Loucy (cell line): ENCODE data around the gene TRAPPC6A.

Experiments
- H2AFZ ChIP-seq: fragments of 200-600 bp; sonication (generic); 2 replicates; pipeline ENCODE4 v1.6.0; 2016; ENCODE audit warnings: antibody characterized with exemption, mild to moderate bottlenecking, low read length, moderate library complexity
- H3F3A ChIP-seq: fragments of 200-600 bp; 2 replicates; pipeline ENCODE4 v1.6.0; 2016; ENCODE audit warnings: antibody characterized with exemption, low read depth, mild to moderate bottlenecking
- H3K27me3 ChIP-seq: fragments of 200-600 bp; sonication (generic); 2 replicates; pipeline ENCODE4 v1.6.1; 2014; ENCODE audit warnings: low read length, mild to moderate bottlenecking; ENCODE audit not compliant: insufficient read depth, poor library complexity, severe bottlenecking
- H3K36me3 ChIP-seq: fragments of 200-600 bp; sonication (generic); 2 replicates; pipeline ENCODE4 v1.6.1; 2016; ENCODE audit warnings: low read length; ENCODE audit not compliant: insufficient read depth
- H3K4me1 ChIP-seq: fragments of 200-600 bp; sonication (generic); 2 replicates; pipeline ENCODE4 v1.5.1; 2014; ENCODE audit warnings: low read length, mild to moderate bottlenecking; ENCODE audit not compliant: insufficient read depth, poor library complexity, severe bottlenecking
- H3K4me2 ChIP-seq: fragments of 200-600 bp; sonication (generic); 2 replicates; pipeline ENCODE4 v1.6.0; 2014; ENCODE audit warnings: antibody characterized with exemption, low read length, low read depth, mild to moderate bottlenecking; ENCODE audit not compliant: poor library complexity, severe bottlenecking
- H3K4me3 ChIP-seq: fragments of 200-600 bp; sonication (generic); 2 replicates; pipeline ENCODE4 v1.5.1; 2014; ENCODE audit warnings: low read length, mild to moderate bottlenecking, mixed read lengths; ENCODE audit not compliant: poor library complexity, severe bottlenecking
- H3K79me2 ChIP-seq: fragments of 200-600 bp; sonication (generic); 2 replicates; pipeline ENCODE4 v1.6.1; 2014; ENCODE audit warnings: low read length; ENCODE audit not compliant: insufficient read depth
- H3K9ac ChIP-seq: fragments of 200-600 bp; sonication (generic); 2 replicates; pipeline ENCODE4 v1.6.0; 2014; ENCODE audit warnings: mild to moderate bottlenecking, low read depth, low read length, moderate library complexity; ENCODE audit not compliant: poor library complexity, severe bottlenecking
- H3K9me2 ChIP-seq: fragments of 200-600 bp; sonication (generic); replicated peaks from 2 replicates; pipeline ENCODE4 v1.6.1; 2016; ENCODE audit warnings: low read depth, low read length, mixed read lengths
- H3K9me3 ChIP-seq: fragments of 200-600 bp; sonication (generic); 2 replicates; pipeline ENCODE4 v1.6.1; 2014; ENCODE audit warnings: mild to moderate bottlenecking, antibody characterized with exemption, low read length, low read depth; ENCODE audit not compliant: insufficient read depth
- H4K20me1 ChIP-seq: fragments of 200-600 bp; sonication (generic); 2 replicates; pipeline ENCODE4 v1.6.0; 2014; ENCODE audit warnings: antibody characterized with exemption, low read length, mild to moderate bottlenecking; ENCODE audit not compliant: insufficient read depth, poor library complexity, severe bottlenecking
- CTCF ChIP-seq: fragments of 200-600 bp; sonication (generic); conservative IDR thresholded peaks from 2 replicates; pipeline ENCODE4 v1.5.1; 2014; ENCODE audit warnings: mild to moderate bottlenecking, antibody characterized with exemption, low read length
- EZH2phosphoT487 ChIP-seq: fragments of 200-600 bp; IDR thresholded peaks from 2 replicates; pipeline ENCODE4 v1.6.1; 2018; ENCODE audit warnings: antibody characterized with exemption, mild to moderate bottlenecking, moderate library complexity, borderline replicate concordance

Gene TRAPPC6A

GRCh38 chr19:45179892-45180370, 1.9 kb upstream of the TRAPPC6A start:
- Histone ChIP-seq H3K79me2 (peaks cover 33% of the 10 kb centered on the region; the same call in 1 of the 2 replicates), H3K4me2 (peak overlapping the region; percentile 48), H4K20me1 (peaks cover 4% of the 10 kb centered on the region), H3K9ac (no peak overlapping the region), H3K36me3 (no peaks in the 10 kb centered on the region), H3K4me1 (peaks cover 5% of the 10 kb centered on the region), H3K9me2 (no peaks in the 10 kb centered on the region), H3K4me3 (peak overlapping the region; percentile 79), H3F3A (no peaks in the 10 kb centered on the region), H2AFZ (no peak overlapping the region), H3K9me3 (no peaks in the 10 kb centered on the region), H3K27me3 (no peaks in the 10 kb centered on the region)
- no peak for TF ChIP-seq EZH2phosphoT487
- TF ChIP-seq CTCF: no peak

DNA sequence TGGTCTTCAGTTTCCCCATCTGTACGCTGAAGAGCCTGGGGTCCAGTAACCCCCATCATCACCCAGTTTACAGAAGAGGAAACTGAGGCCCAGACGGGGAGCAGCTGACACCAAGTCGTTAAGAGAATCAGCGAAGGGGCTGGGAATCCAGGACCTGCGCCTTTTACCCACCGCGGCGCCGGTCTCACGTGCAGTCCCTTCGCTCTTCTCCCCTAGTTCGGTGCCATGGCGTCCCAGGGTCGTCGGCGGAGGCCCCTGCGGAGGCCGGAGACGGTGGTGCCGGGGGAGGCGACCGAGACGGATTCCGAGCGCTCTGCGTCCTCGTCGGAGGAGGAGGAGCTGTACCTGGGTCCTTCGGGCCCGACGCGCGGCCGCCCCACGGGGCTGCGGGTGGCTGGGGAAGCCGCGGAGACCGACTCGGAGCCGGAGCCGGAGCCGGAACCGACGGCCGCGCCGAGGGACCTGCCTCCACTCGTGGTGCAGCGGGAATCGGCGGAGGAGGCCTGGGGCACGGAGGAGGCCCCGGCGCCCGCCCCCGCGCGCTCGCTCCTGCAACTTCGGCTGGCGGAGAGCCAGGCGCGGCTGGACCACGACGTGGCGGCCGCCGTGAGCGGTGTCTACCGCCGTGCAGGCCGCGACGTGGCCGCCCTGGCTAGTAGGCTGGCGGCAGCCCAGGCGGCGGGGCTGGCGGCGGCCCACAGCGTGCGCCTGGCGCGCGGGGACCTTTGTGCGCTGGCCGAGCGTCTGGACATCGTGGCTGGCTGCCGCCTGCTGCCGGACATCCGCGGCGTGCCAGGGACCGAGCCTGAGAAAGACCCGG, 1.2 kb upstream of the TRAPPC6A start:
- H3K4me2 ChIP-seq: peak overlapping the region; percentile 78

DNA sequence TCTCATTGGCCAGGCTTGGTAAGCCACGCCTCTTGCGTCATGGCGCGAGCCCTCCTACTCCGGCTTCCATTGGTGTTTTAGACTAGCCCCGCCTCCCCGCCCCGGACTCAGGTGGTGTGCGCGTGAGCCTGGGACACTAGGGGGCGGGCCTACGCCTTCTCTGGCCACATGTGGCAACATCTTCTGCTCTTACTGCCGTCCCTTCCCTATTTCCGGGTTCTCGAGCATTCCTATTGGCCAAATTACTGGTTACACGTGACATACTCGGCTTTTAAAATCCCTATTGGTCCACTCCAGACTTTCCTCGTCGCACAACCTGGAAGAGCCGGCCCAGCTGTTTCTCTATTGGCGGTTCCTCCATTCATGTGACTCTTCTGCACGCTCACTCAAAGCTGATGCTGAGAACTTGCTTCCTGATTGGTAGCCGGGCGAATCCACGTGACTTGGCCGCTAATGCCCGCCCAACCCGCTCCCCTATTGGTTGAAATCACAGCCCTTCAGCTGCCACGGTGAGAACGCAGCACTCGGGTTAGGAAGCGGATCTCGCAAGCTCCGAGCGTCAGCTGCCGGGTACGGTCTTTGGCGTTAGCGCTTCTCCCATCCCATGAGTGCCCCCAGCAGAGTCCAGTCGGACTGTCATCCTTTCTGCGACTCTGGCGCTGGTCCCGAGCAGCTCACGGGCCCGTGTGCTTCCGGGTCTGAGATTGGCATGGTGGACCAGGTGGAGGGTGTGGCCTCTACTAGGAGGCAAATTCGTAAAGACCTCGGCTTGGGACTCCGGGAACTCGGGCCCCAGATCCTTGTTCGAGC, 430 bp upstream of the TRAPPC6A start, which contains the start of gene BLOC1S3:
Gene BLOC1S3 (plus strand): TSS at position 523 of the 810 bp plus-strand sequence. CDS start 513 bp downstream, outside the sequence.
- no peaks in the 10 kb centered on the region for H3K9me3 ChIP-seq
- H3K4me3 ChIP-seq: peak within 1 kb of the TSS; percentile 95
- no peaks in the 10 kb centered on the region for H3K9me2 ChIP-seq
- peaks cover 9% of the 10 kb centered on the region for H3K4me1 ChIP-seq
- H2AFZ ChIP-seq: peak within 1 kb of the TSS; percentile 83
- TF ChIP-seq EZH2phosphoT487 (no peak), CTCF (peak; percentile 45)
- peaks cover 33% of the 10 kb centered on the region; the same call in 1 of the 2 replicates for H3K79me2 ChIP-seq
- H3K36me3 ChIP-seq: no peaks in the 10 kb centered on the region
- peak within 1 kb of the TSS; percentile 91 for H3K9ac ChIP-seq
- no peaks in the 10 kb centered on the region for H3K27me3 ChIP-seq
- H4K20me1 ChIP-seq: peaks cover 4% of the 10 kb centered on the region
- peak within 1 kb of the TSS; percentile 92 for H3K4me2 ChIP-seq
- H3F3A ChIP-seq: no peaks in the 10 kb centered on the region

More for the DNA sequence above, 1.2 kb upstream of the TRAPPC6A start:
- Histone ChIP-seq H3K36me3 (no peaks in the 10 kb centered on the region), H3K9me2 (no peaks in the 10 kb centered on the region), H3K9ac (peak overlapping the region; percentile 77), H3K4me1 (peaks cover 5% of the 10 kb centered on the region), H3K27me3 (no peaks in the 10 kb centered on the region), H3K9me3 (no peaks in the 10 kb centered on the region), H2AFZ (peak overlapping the region; percentile 83), H3K79me2 (peaks cover 33% of the 10 kb centered on the region; the same call in 1 of the 2 replicates), H3F3A (no peaks in the 10 kb centered on the region), H3K4me3 (peak overlapping the region; percentile 79), H4K20me1 (peaks cover 4% of the 10 kb centered on the region)
- TF ChIP-seq EZH2phosphoT487: no peak
- no peak for TF ChIP-seq CTCF
